Fibroblast of lung (primary cell): Measurements from ENCODE around the gene SMTNL1. TPM values are rescaled to one million over a fixed set of nuclear protein-coding genes. Genes with fewer than 3 reads are reported as not detected.

ENCODE experiments used
- DNase-seq, 2 donors: peaks; one replicate each; pipeline versions ENCODE4 v3.0.0 to v3.0.0-alpha.2; 2010; ENCODE audit warnings: low read depth in 2 of 2
- H2AFZ ChIP-seq: 2 replicates; pipeline ENCODE4 v1.5.1; 2012; ENCODE audit warnings: low read length, control low read depth, inconsistent platforms
- H3K27ac ChIP-seq: 2 replicates; pipeline ENCODE4 v1.5.1; 2011; ENCODE audit warnings: low read length, control low read depth; ENCODE audit not compliant: insufficient read depth
- H3K27me3 ChIP-seq: 2 replicates; pipeline ENCODE4 v1.5.1; 2011; ENCODE audit warnings: mild to moderate bottlenecking, low read length; ENCODE audit not compliant: control insufficient read depth, insufficient read depth
- H3K36me3 ChIP-seq: 2 replicates; pipeline ENCODE4 v1.5.1; 2011; ENCODE audit warnings: low read length; ENCODE audit not compliant: control insufficient read depth, insufficient read depth
- H3K4me1 ChIP-seq: 2 replicates; pipeline ENCODE4 v1.5.1; 2011; ENCODE audit warnings: low read length; ENCODE audit not compliant: control insufficient read depth, insufficient read depth; ENCODE audit errors: extremely low read depth
- H3K4me2 ChIP-seq: 2 replicates; pipeline ENCODE4 v1.5.1; 2011; ENCODE audit warnings: low read length, control low read depth; ENCODE audit not compliant: insufficient read depth; ENCODE audit errors: extremely low read depth
- H3K4me3 ChIP-seq, 4 experiments: fragments of 200-600 bp in 1 of 4; sonication (generic) in 1 of 4; replicated peaks in 1 of 4; 2 replicates each; pipeline ENCODE4 v1.5.1; 2011 to 2016; ENCODE audit warnings: low read length in 4 of 4, low read depth in 3 of 4, mild to moderate bottlenecking in 3 of 4, control low read depth in 2 of 4, inconsistent platforms in 1 of 4, mixed read lengths in 1 of 4; ENCODE audit not compliant: insufficient read depth in 1 of 4; ENCODE audit errors: control extremely low read depth in 1 of 4
- H3K79me2 ChIP-seq: 2 replicates; pipeline ENCODE4 v1.5.1; 2012; ENCODE audit warnings: mild to moderate bottlenecking, low read length, inconsistent platforms; ENCODE audit not compliant: control insufficient read depth, insufficient read depth
- H3K9ac ChIP-seq: 2 replicates; pipeline ENCODE4 v1.5.1; 2011; ENCODE audit warnings: mild to moderate bottlenecking, low read length, control low read depth; ENCODE audit not compliant: insufficient read depth
- H3K9me3 ChIP-seq: 2 replicates; pipeline ENCODE4 v1.5.1; 2012; ENCODE audit warnings: low read depth, low read length; ENCODE audit not compliant: control insufficient read depth, insufficient read depth
- H4K20me1 ChIP-seq: 2 replicates; pipeline ENCODE4 v1.5.1; 2011; ENCODE audit warnings: low read length; ENCODE audit not compliant: control insufficient read depth, insufficient read depth; ENCODE audit errors: extremely low read depth
- CTCF ChIP-seq, 2 donors: IDR thresholded peaks in 1 of 2; conservative IDR thresholded peaks in 1 of 2; 1 replicate in 1 of 2; 2 replicates in 1 of 2; pipeline ENCODE4 v1.5.1; 2011 to 2012; ENCODE audit warnings: low read length in 2 of 2, control low read depth in 1 of 2, inconsistent platforms in 1 of 2, low read depth in 1 of 2, mild to moderate bottlenecking in 1 of 2
- EZH2 ChIP-seq: IDR thresholded peaks from 2 replicates; pipeline ENCODE4 v1.5.1; 2012; ENCODE audit warnings: low read length, control low read depth, mild to moderate bottlenecking; ENCODE audit errors: missing control alignments
- polyA plus RNA-seq, 2 donors: library from polyadenylated mRNA; depleted of rRNA in 1 of 2; stranded (reverse) in 1 of 2; unstranded in 1 of 2; fragments of >200 nt; gene quantifications; 2 replicates each; pipeline ENCODE4 v1.2.1, GENCODE V29; 2011 to 2012; ENCODE audit warnings: missing spikeins in 1 of 2
- total RNA-seq: library from RNA; depleted of rRNA; stranded (reverse); fragments of >200 nt; gene quantifications from 2 replicates; pipeline ENCODE4 v1.2.1, GENCODE V29; 2014

The SMTNL1 gene
- total and polyA plus RNA-seq, 2 donors (not counting 1 experiment from before 2014, with no cell fraction given), result not detected

GRCh38 chr11:57546451-57546850 is 9.1 kb downstream of the SMTNL1 start:
- peaks cover 2% of the 10 kb centered on the region for H3K4me1 ChIP-seq
- H3K4me3 ChIP-seq, result no peak overlapping the region
- H4K20me1 ChIP-seq, result no peaks in the 10 kb centered on the region
- no peaks in the 10 kb centered on the region for H3K79me2 ChIP-seq
- no peaks in the 10 kb centered on the region for H3K9me3 ChIP-seq
- H3K27me3 ChIP-seq, result peaks cover 9% of the 10 kb centered on the region
- no peak for TF ChIP-seq CTCF (conservative IDR thresholded peaks at IDR 0.05 in 1 of 2, IDR thresholded peaks at IDR 0.05 in 1 of 2; ENCODE audit: low read depth in 1 of 2, low read length in 2 of 2)
- TF ChIP-seq EZH2, result no peak
- H3K27ac ChIP-seq, result no peak overlapping the region
- H3K9ac ChIP-seq, result no peak overlapping the region
- H3K4me2 ChIP-seq, result no peak overlapping the region
- DNase-seq, result no peak
- H3K36me3 ChIP-seq, result peaks cover 3% of the 10 kb centered on the region
- H2AFZ ChIP-seq, result no peak overlapping the region

GRCh38 chr11:57546869-57547475 is 9.6 kb downstream of the SMTNL1 start:
- Histone ChIP-seq H3K36me3 (peaks cover 6% of the 10 kb centered on the region), H3K79me2 (no peaks in the 10 kb centered on the region), H2AFZ (no peak overlapping the region), H3K4me3 (no peak overlapping the region), H3K4me2 (no peak overlapping the region), H4K20me1 (no peaks in the 10 kb centered on the region), H3K27me3 (peaks cover 9% of the 10 kb centered on the region), H3K4me1 (peaks cover 2% of the 10 kb centered on the region), H3K9ac (no peak overlapping the region), H3K27ac (no peak overlapping the region), H3K9me3 (no peaks in the 10 kb centered on the region)
- TF ChIP-seq EZH2, result no peak
- peak; percentile 9 for TF ChIP-seq CTCF (conservative IDR thresholded peaks at IDR 0.05 in 1 of 2, IDR thresholded peaks at IDR 0.05 in 1 of 2; ENCODE audit: low read depth in 1 of 2, low read length in 2 of 2)
- peak; percentile 23 to 26 for DNase-seq

- Histone ChIP-seq H4K20me1 (no peaks in the 10 kb centered on the region), H3K9me3 (no peaks in the 10 kb centered on the region)
These were observed 10.5 kb downstream of the SMTNL1 start for GRCh38 chr11:57547854-57548377.

More at GRCh38 chr11:57547854-57548377, 10.5 kb downstream of the SMTNL1 start:
- Histone ChIP-seq H3K4me1 (peaks cover 2% of the 10 kb centered on the region), H3K27me3 (peaks cover 6% of the 10 kb centered on the region), H3K36me3 (peaks cover 8% of the 10 kb centered on the region), H3K79me2 (no peaks in the 10 kb centered on the region), H3K4me3 (no peak overlapping the region), H3K27ac (no peak overlapping the region), H2AFZ (no peak overlapping the region), H3K4me2 (no peak overlapping the region), H3K9ac (no peak overlapping the region)
- TF ChIP-seq CTCF (conservative IDR thresholded peaks at IDR 0.05 in 1 of 2, IDR thresholded peaks at IDR 0.05 in 1 of 2; ENCODE audit: low read depth in 1 of 2, low read length in 2 of 2) (no peak), EZH2 (no peak)
- no peak for DNase-seq
